Skeletal muscle tissue (tissue), 4 donors: ENCODE data around the gene BZW1. TPM values are rescaled to one million over a fixed set of nuclear protein-coding genes. Genes with fewer than 3 reads are reported as not detected.
A peak's percentile ranks its signal among the peaks of the same experiment; 100 is the strongest.

Experiments used
- H3K27ac ChIP-seq: one replicate; pipeline ENCODE4 v1.7.0; 2013; ENCODE audit warnings: mild to moderate bottlenecking, low read depth, low read length, inconsistent platforms
- H3K27me3 ChIP-seq, 3 donors: one replicate each; pipeline ENCODE4 v1.7.0; 2013; ENCODE audit warnings: low read length in 3 of 3; ENCODE audit not compliant: control insufficient read depth in 3 of 3, insufficient read depth in 3 of 3
- H3K36me3 ChIP-seq, 3 donors: one replicate each; pipeline ENCODE4 v1.7.0; 2013; ENCODE audit warnings: low read length in 3 of 3; ENCODE audit not compliant: control insufficient read depth in 3 of 3, insufficient read depth in 3 of 3
- H3K4me1 ChIP-seq, 3 donors: one replicate each; pipeline ENCODE4 v1.7.0; 2013; ENCODE audit warnings: low read length in 3 of 3, mild to moderate bottlenecking in 3 of 3; ENCODE audit not compliant: control insufficient read depth in 3 of 3, insufficient read depth in 3 of 3
- H3K4me3 ChIP-seq, 3 donors: one replicate each; pipeline ENCODE4 v1.7.0; 2013; ENCODE audit warnings: low read length in 3 of 3
- H3K9ac ChIP-seq, 3 donors: one replicate each; pipeline ENCODE4 v1.7.0; 2013; ENCODE audit warnings: low read length in 3 of 3, mild to moderate bottlenecking in 3 of 3, moderate library complexity in 2 of 3, low read depth in 1 of 3
- H3K9me3 ChIP-seq, 3 donors: one replicate each; pipeline ENCODE4 v1.7.0; 2013; ENCODE audit warnings: low read length in 3 of 3; ENCODE audit not compliant: control insufficient read depth in 3 of 3
- total RNA-seq: library from RNA; depleted of rRNA; stranded (reverse); fragments of >200 nt; gene quantifications from one replicate; pipeline ENCODE4 v1.2.3, GENCODE V29; 2014
- donor health status: Osteomylitis.

The BZW1 gene
- total RNA-seq, 1 donor from 2014 or later, result 180 TPM

GRCh38 chr2:200847939-200848338 lies 36.2 kb downstream of the BZW1 start:
- Histone ChIP-seq H3K9ac (no peak overlapping the region), H3K4me3 (no peak overlapping the region), H3K9me3 (no peaks in the 10 kb centered on the region), H3K27me3 (no peaks in the 10 kb centered on the region), H3K36me3 (peaks cover 19 to 23% (median 22%) of the 10 kb centered on the region in 3 donors), H3K27ac (no peak overlapping the region), H3K4me1 (no peaks in the 10 kb centered on the region)

- no peaks in the 10 kb centered on the region for H3K9me3 ChIP-seq
- H3K4me1 ChIP-seq, result no peaks in the 10 kb centered on the region
- no peaks in the 10 kb centered on the region for H3K27me3 ChIP-seq
- peaks cover 35 to 47% (median 47%) of the 10 kb centered on the region in 3 donors for H3K36me3 ChIP-seq
- no peak overlapping the region for H3K27ac ChIP-seq
- no peak overlapping the region for H3K4me3 ChIP-seq
- H3K9ac ChIP-seq, result no peak overlapping the region
Observed at GRCh38 chr2:200850512-200851256, 39.0 kb downstream of the BZW1 start.

DNA sequence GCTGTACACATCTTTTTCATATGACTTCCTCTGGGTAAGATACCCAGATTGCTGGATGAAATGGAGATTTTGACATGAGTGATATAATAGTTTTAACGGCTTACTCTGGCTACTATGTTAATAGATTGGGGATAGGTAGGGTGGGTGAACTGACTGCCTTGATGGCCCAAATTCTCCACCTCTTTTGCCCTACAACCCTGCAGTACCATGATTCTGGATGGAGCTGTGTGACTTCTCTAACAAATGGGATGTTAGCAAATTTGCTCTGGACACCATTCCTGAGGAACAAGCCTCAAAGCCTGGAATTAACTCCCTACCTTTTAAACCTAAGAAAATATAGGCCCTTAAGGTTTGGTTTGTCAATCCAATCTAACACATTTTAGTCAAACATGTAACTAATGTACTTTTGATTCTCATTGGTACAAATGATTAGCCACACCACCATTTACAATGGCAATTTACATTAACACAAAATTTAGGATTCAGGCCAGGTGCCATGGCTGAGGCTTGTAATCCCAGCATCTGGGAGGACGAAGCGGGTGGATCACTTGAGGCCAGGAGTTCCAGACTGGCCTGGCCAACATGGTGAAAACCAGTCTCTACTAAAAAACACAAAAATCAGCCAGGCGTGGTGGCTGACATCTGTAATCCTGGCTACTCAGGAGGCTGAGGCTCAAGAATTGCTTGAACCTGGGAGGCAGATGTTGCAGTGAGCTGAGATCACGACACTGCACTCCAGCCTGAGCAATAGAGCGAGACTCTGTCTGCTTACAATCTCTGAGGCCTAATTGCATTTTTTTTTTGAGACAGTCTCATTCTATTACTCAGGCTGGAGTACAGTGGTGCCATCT lies 39.9 kb downstream of the BZW1 start:
- Histone ChIP-seq H3K9me3 (no peaks in the 10 kb centered on the region), H3K36me3 (peaks cover 42 to 55% (median 54%) of the 10 kb centered on the region in 3 donors), H3K27ac (no peak overlapping the region), H3K9ac (no peak overlapping the region), H3K4me1 (no peaks in the 10 kb centered on the region), H3K4me3 (no peak overlapping the region), H3K27me3 (no peaks in the 10 kb centered on the region)

- Histone ChIP-seq H3K27ac (no peak overlapping the region), H3K4me3 (no peak overlapping the region), H3K4me1 (no peaks in the 10 kb centered on the region), H3K9me3 (no peaks in the 10 kb centered on the region), H3K27me3 (no peaks in the 10 kb centered on the region), H3K36me3 (peaks cover 51 to 65% (median 64%) of the 10 kb centered on the region in 3 donors), H3K9ac (no peak overlapping the region)
Observed at GRCh38 chr2:200852605-200853004, 40.9 kb downstream of the BZW1 start.

- no peak overlapping the region for H3K27ac ChIP-seq
- H3K4me1 ChIP-seq, result peaks cover 18 to 21% (median 20%) of the 10 kb centered on the region in 3 donors
- peaks cover 51 to 73% (median 72%) of the 10 kb centered on the region in 3 donors for H3K36me3 ChIP-seq
- no peak overlapping the region for H3K4me3 ChIP-seq
- no peaks in the 10 kb centered on the region for H3K27me3 ChIP-seq
- H3K9ac ChIP-seq, result no peak overlapping the region
- H3K9me3 ChIP-seq, result no peaks in the 10 kb centered on the region
Observed at GRCh38 chr2:200856806-200857205, 45.1 kb downstream of the BZW1 start.

DNA sequence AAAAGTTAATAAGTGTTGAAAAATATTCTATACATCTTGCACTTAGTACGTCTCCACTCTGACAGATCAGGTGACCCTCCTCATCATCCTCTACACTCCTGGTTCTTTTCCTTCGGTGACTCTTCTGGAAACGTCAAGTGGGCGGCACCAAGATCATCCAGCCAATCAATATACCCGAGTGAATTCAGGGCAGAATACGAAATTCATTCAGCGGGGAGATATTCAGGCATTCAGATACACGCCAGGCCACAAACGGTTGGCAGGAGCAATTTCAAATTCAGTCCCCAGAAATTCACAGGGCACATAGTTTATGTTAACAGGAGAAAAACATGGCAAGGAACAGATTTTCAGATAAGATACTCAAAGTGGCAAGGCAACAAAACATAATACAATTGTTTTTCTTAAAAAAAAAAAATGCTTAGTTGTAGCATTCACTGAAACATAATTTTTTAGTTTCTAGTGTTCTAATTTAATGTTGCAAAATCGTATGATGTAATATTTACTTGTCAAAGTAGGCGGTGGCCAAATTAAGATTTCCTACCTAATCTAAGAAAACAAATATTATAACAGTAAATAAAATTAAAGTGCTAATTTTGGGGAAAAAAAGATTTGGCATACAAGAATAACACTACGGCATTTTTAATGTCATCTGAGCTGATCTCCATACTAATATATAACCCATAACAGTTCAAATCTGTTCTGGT lies 48.5 kb downstream of the BZW1 start:
- Histone ChIP-seq H3K36me3 (peaks cover 34 to 41% (median 41%) of the 10 kb centered on the region in 3 donors), H3K27me3 (no peaks in the 10 kb centered on the region), H3K4me3 (peak overlapping the region in 2 of 3 donors; percentile 38 to 100), H3K27ac (peak overlapping the region; percentile 21), H3K9ac (peak overlapping the region in 2 of 3 donors; percentile 4 to 12), H3K9me3 (no peaks in the 10 kb centered on the region), H3K4me1 (peaks cover 23 to 27% (median 24%) of the 10 kb centered on the region in 3 donors)

DNA sequence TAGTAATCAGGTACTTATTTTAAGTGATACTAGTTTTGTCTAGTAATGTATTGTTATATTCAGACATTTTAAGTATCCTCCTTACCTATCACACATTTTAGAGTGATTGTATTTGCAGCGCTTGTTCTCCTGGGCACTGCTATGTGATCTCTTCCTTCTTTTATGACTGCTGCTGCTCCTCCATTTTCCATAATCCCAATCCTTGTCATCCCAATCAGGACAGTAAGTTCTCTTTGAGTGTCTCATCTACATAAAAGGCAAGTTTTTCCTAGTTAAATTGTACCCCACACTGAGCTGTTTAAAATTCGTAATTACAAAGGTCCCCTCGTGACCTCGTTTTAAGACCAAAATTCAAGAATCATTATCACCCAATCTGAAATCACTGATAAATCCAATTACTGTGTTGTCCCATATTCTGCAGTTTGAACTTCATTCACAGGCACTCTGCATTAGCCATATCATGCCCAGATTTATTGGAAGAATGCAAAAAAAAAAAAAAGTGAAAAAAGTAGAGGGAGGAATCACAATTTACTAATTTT lies 50.0 kb downstream of the BZW1 start:
- Histone ChIP-seq H3K4me3 (peak overlapping the region; percentile 91 to 100 (median 100)), H3K27me3 (no peaks in the 10 kb centered on the region), H3K9me3 (no peaks in the 10 kb centered on the region), H3K4me1 (peaks cover 26 to 29% (median 28%) of the 10 kb centered on the region in 3 donors), H3K36me3 (peaks cover 22 to 29% (median 28%) of the 10 kb centered on the region in 3 donors), H3K9ac (peak overlapping the region; percentile 46 to 60 (median 47)), H3K27ac (peak overlapping the region; percentile 100)

GRCh38 chr2:200862532-200863000 lies 50.9 kb downstream of the BZW1 start:
- peaks cover 26 to 35% (median 28%) of the 10 kb centered on the region in 3 donors for H3K4me1 ChIP-seq
- H3K9ac ChIP-seq, result peak overlapping the region; percentile 100
- peaks cover 14 to 21% (median 19%) of the 10 kb centered on the region in 3 donors for H3K36me3 ChIP-seq
- peak overlapping the region; percentile 100 for H3K27ac ChIP-seq
- H3K4me3 ChIP-seq, result peak overlapping the region; percentile 91 to 100 (median 100)
- no peaks in the 10 kb centered on the region for H3K9me3 ChIP-seq
- no peaks in the 10 kb centered on the region for H3K27me3 ChIP-seq

DNA sequence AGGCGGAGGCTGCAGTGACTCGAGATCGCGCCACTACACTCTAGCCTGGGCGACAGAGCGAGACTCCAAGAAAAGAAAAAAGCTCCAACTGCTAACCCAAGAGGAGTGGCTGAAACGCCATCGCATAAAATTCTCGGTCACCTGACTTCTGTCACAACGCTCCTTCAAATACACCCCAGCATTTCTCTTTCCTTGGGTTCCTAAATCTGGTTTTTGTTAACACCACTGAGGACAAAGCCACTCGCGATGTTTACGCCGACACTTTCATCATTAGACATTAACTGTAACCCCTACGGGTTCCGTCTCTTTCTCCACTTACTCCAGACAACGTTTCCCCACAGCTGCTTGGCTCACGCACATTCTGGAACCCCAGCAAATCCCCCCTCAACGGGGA lies 52.1 kb downstream of the BZW1 start:
- Histone ChIP-seq H3K27me3 (no peaks in the 10 kb centered on the region), H3K9me3 (no peaks in the 10 kb centered on the region), H3K4me3 (peak overlapping the region; percentile 91 to 100 (median 100)), H3K4me1 (peaks cover 21 to 34% (median 25%) of the 10 kb centered on the region in 3 donors), H3K27ac (peak overlapping the region; percentile 100), H3K9ac (peak overlapping the region; percentile 100), H3K36me3 (peaks cover 6 to 8% (median 8%) of the 10 kb centered on the region in 3 donors)
